WI38 (cell line): ENCODE results near the gene ARHGAP12.
"Not testable (repeated sequence)": the region's sequence is repeated elsewhere in the genome, so short reads cannot be mapped to it uniquely, and the experiment has no call there.

Source experiments
- H3K4me3 ChIP-seq: 2 replicates; pipeline ENCODE4 v1.5.1; 2011; ENCODE audit warnings: low read depth, mild to moderate bottlenecking, control low read depth, low read length
- TF ChIP-seq, protein P1 (sequence below): IDR thresholded peaks from 2 replicates; pipeline ENCODE4 v1.5.1; 2012; ENCODE audit warnings: low read depth, mild to moderate bottlenecking, control low read depth, low read length

Gene ARHGAP12

DNA sequence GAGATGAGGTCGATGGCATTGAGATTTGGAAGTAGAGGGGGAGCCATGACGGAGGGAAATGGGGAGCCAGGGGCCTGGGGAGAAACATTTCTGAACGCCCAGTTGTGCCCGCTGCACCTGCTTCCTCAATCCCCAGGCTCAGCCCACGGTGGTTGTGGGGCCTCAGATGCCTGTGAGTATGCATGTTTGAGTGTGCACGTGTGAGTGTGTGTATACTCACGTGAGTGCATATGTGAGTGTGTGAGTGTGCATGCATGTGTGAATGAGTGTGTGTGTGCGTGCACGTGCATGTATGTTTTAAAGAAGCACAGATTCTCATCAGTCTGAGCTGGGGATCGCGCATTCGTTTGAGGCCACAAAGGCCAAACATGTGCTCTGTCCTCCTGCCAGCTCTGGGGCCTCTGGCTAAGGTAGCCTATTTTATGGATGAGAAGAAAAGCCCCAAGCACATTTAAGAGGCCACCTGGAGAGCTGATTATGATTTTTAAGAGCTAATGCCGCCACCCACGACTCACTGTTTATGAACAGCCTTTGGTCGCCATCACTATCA, 154.8 kb downstream of the ARHGAP12 start:
- no peak overlapping the region for H3K4me3 ChIP-seq
- TF ChIP-seq, protein P1, sequence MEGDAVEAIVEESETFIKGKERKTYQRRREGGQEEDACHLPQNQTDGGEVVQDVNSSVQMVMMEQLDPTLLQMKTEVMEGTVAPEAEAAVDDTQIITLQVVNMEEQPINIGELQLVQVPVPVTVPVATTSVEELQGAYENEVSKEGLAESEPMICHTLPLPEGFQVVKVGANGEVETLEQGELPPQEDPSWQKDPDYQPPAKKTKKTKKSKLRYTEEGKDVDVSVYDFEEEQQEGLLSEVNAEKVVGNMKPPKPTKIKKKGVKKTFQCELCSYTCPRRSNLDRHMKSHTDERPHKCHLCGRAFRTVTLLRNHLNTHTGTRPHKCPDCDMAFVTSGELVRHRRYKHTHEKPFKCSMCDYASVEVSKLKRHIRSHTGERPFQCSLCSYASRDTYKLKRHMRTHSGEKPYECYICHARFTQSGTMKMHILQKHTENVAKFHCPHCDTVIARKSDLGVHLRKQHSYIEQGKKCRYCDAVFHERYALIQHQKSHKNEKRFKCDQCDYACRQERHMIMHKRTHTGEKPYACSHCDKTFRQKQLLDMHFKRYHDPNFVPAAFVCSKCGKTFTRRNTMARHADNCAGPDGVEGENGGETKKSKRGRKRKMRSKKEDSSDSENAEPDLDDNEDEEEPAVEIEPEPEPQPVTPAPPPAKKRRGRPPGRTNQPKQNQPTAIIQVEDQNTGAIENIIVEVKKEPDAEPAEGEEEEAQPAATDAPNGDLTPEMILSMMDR: no peak

DNA sequence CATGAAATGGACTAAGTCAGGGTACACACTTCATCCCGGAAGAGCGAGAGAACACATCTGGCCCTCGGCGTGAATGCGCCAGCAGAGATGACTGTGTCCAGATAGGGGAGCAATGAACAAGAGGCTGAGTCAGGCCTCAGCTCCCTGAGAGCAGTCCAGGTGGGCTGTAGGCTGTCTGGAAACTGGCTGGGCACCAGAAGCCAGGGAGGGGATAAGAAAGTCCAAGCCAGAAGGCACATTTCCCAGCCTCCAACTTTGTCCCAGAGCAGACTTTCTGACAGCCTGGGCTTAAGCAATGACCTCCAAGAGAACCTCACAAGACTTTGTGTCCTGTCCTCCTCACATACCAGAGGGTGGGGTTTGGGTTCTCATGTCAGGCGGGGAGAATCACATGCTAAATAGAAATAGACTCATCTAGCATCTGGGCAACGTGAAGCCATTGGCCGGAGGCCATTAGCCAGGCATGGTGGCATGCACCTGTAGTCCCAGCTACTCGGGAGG, 157.2 kb downstream of the ARHGAP12 start:
- TF ChIP-seq, protein P1: no peak
- no peak overlapping the region for H3K4me3 ChIP-seq

GRCh38 chr10:31770307-31770902, 158.2 kb downstream of the ARHGAP12 start:
- TF ChIP-seq, protein P1: peak; percentile 39; the same call in 1 of the 2 replicates
- H3K4me3 ChIP-seq: no peak overlapping the region

- no peak overlapping the region for H3K4me3 ChIP-seq
- TF ChIP-seq, protein P1: no peak
Measured at GRCh38 chr10:31769564-31769963, 159.1 kb downstream of the ARHGAP12 start.

GRCh38 chr10:31768935-31769334, 159.7 kb downstream of the ARHGAP12 start:
- not testable (repeated sequence) for H3K4me3 ChIP-seq

GRCh38 chr10:31768467-31768866, 160.2 kb downstream of the ARHGAP12 start:
- H3K4me3 ChIP-seq: no peak overlapping the region
- TF ChIP-seq, protein P1: no peak

GRCh38 chr10:31765541-31765940, 163.1 kb downstream of the ARHGAP12 start:
- H3K4me3 ChIP-seq: no peak overlapping the region
- TF ChIP-seq, protein P1: no peak
